NCI-H82 treated with DMSO at 0.1 percent for 48 hours (cell line): ENCODE results near the gene JAM2.

ENCODE experiments used
- DNase-seq: peaks from one replicate; lab custom pipeline; 2025; ENCODE audit not compliant: unreplicated experiment; lab: John Stamatoyannopoulos, UW

Gene JAM2

DNA sequence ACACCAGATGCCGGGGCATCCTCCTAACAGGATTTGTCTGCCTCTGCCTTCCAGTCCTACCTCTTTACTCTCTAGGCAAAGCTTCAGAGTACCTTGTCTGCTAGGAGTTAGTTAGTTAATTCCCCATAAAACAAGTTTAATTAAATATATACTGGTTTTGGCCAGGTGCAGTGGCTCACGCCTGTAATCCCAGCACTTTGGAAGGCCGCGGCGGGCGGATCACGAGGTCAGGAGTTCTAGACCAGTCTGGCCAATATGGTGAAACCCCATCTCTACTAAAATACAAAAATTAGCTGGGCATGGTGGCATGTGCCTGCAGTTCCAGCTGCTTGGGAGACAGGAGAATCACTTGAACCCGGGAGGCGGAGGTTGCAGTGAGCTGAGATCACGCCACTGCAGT is 75.0 kb downstream of the JAM2 start:
- peak; percentile 73 for DNase-seq

DNA sequence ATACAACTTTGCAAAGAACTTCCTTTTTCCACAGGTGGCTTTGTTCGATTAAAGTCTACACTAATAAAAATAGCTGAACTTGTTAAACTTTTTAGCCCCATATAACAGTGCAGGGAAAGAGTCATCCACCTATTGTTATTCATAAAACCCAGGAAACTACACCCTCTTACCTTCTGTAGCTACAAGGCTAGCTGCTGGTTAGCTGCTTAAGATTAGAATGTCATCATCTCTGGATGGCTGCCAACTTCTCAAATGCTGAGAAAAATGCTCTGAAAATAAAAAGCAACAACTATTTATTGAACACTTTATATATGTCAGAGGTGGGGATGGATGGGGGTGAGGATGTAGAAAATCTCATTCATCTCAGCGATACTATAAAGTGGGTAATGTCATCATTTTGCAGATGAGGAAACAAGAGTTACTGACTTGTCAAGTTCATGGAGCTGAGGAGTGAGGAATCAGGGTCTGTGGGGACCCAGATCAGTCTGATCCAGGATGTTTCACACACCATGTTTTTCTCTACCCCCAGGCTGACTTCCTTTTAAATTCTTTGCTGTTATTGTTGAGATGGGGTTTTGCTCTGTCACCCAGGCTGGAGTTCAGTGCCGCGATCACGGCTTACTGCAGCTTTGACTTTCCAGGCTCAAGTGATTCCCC is 78.6 kb downstream of the JAM2 start:
- DNase-seq, result no peak

DNA sequence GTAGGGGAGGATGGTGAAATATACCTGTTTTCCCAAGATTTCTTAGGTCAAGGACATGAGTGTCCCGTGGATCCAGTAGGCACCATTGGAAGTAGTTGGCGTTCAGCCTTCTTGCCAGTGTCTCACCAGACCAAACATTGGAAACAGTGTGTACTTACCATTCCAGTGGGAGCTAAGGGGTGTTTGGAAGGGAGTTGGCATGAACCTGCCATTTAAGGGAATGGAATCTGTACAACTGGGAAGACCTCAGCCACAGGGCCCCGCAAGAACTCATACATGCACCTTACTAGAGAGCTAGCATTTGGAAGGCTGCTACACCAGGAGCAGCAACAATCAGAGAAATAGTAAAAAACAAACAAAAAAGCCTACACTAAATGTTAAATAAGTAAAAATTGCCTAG is 82.9 kb downstream of the JAM2 start:
- no peak for DNase-seq

DNA sequence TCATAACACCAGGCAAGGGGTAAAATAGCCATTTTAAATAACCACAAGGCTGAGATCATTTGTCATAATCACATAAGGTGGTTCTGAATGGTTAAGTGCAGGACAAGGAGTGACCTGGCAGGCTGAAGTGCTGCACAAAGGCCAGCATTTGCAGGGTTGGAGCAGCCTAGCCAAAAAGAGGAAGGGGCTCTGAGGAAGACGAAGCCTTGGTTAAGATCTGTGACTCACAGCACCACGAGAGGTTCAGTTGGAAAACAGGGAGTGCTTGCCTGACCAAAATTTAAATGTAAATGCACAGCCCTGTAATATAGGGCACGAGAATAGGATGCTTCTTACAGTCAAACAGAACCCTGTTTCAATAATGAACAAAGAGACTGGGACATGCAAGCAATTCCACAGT is 83.6 kb downstream of the JAM2 start:
- no peak for DNase-seq

DNA sequence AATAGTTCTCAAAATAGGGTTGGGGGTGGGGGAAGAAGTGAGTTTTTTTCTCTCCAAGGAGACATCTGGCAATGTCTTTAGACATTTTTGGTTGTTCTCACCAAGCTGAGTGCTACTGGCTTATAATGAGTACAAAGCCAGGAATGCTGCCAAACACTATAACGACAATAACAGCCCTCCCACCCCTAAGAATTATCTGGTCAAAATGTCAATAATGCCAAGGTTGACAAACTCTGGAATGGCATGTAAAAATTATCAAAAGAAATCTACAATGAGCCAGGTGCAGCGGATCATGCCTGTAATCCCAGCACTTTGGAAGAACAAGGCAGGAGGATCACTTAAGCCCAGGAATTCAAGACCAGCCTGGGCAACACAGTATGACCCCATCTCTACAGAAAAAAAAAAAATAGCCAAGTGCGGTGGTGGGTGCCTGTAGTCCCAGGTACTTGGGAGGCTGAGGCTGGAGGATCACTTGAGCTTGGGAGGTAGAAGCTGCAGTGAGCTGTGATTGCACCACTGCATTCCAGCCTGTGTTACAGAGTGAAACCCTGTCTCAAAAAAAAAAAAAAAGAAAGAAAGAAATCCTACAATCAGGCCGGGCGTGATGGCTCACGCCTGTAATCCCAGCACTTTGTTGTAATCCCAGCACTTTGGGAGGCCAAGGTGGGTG is 93.2 kb downstream of the JAM2 start:
- no peak for DNase-seq

DNA sequence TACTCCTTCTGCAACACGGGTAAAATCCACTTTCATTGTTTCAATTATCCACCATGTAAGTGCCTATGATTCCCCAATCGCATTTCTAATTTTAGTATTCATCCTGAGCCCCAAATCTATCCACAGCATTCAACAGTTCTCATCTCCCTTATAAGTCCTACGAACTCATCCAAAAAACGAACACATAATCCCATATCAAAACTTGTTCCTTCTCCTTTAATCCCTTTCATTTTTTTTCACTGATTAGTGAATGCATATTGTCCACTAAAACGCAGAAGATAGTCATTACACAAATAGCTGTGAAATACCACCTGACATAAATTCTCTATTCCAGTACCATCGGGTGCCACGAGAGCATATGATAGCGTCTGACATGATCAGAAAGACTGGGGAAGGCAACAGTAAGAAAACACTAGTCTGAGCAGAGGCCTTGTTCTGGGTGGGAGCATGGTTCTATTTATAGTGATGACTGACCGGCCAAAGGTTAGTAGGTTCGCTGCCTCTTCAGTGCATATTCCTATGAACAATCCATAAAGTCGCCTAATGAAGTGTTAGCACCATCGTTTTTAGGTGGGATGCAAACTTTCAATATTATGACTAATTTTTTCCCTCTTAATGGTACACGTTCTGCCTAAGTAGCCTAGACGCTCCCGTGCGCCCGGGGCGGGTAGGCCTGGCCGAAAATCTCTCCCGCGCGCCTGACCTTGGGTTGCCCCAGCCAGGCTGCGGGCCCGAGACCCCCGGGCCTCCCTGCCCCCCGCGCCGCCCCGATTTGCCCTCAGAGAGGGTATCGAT is 95.0 kb downstream of the JAM2 start:
- DNase-seq, result no peak

DNA sequence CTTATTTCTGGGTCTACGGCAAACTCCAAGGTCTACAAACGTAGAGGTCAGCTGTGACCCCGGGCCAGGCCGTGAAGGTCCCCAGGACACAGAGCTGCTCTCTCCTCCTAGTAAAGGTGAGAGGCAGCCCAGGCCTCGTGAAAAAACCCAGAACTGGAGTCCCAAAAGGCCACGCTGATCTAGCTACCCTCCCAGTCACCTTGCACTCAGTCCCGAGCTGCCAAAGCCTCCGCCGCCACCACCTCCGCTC is 95.5 kb downstream of the JAM2 start:
- no peak for DNase-seq

DNA sequence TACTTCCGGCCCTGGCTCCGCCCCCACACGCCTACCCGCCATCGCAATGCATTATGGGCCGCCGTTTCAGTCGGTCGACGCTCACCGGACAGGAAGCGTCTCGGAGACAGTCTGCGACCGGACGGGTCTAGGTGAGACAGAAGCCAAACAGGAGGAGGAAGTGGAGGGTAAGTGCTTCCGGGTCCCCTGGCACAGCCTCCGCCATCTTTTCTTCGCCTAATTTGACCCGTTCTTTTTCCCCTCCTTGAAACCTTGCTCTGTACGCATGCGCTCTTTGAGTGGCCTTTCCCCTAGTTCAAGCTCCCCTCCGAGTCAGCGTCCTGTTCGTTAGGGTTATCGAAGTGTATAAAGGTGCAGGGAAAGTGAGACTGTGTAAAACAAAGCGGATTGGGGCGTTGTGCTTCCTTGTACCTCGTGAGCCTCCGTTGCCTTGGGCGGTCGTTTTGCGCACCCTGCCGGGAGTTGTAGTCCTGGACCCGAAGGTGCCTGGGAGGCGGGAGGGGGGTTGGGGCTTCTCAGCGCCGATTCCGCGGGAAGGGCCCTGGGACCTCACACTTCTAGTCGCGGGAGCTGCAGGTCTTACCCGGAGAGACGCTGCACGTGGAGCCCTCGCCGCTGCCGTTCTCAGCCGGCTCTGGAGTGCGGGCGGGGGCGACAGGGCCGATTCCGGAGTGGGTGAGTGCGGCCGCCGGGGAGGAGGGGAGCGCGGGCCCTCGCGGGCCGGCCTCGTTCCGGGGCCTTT is 96.0 kb downstream of the JAM2 start, which contains the start of the genes ATP5PF and GABPA:
ATP5PF (minus strand) TSS at position 1 of the 742 bp plus-strand sequence. CDS start 5,110 bp downstream, outside the sequence.
GABPA (plus strand) TSS at position 69 of the 742 bp plus-strand sequence. CDS start 6,627 bp downstream, outside the sequence.
- peak; percentile 97 for DNase-seq

DNA sequence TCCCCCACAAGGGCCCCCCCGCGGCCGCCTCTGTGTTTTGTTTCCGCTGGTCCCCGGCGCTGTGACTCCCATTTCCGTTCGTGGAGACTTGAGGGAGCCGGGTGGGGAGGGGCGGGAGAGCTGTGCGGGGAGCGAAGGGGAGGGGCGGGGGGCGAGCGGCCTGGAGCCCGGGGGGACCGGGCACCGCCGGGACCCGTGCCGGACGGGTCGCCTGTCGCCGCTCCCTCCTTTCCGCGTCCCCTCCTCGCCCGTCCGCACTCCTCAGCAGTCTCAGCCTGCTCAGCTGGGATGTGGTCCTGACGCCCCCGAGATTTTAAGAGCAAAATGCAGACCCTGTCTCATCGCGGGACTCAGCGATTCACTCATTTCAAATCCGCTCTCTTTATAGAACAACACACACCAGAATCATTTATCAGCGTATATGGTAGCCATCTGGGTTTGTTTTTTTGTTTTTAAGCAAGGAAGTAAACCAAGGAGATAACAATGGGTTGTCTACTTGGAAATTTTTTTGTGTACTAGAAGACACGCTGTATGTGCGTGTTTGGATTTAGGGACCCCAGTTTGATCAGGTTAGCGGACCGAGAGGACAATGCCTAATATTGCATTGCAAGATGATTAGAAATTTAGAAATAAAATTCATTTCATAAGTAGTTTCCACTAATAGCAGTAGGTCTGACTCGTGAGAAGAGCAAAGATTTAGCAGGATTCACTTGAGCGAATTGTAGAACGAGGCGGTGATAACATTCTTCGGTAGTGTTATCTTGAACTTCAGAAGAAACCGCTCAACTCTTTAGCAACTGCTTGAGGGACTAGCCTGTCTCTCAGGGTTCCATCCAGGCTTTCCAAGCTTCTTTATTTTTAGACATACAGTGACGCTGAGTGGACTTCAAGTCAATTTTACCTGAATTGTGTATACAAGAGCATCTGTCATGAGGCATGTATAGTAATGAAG is 96.9 kb downstream of the JAM2 start:
- peak; percentile 52 for DNase-seq

DNA sequence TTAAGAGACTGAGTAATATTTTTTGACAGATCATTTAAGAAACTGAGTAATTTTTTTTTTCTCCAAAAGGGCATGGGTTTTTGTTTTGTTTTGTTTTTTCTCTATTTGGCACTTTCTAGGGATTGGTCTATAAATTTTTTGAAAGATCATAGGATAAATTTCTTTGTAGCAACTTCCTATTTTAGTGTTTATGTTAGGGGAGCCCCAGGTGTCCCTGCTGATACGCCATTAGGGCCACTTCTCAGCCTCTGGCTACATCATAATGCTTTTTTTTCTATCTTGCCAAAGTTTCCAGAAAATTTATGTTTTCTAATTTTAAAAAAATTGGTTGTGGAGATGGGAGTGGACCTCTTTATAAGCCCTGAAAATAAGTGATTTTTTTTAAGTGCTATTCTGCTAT is 98.4 kb downstream of the JAM2 start:
- DNase-seq, result no peak

DNA sequence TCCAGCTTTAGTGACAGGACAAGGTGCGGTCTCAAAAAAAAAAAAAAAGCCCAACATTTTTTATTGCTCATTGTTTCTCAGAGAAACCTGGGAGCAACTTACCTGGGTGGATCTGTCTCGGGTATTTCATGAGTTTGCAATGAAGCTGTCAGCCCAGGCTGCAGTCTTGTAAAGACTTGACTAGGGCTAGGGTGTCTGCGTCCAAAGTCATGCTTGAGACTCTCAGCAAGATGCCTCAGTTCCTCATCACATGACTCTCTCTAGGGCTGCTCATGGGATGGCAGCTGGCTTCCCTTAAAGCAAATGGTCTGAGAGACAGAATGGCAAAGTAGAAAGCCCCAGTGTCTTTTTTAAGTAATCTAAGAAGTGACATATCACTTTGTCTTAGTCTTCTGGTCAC is 103.8 kb downstream of the JAM2 start:
- no peak for DNase-seq

DNA sequence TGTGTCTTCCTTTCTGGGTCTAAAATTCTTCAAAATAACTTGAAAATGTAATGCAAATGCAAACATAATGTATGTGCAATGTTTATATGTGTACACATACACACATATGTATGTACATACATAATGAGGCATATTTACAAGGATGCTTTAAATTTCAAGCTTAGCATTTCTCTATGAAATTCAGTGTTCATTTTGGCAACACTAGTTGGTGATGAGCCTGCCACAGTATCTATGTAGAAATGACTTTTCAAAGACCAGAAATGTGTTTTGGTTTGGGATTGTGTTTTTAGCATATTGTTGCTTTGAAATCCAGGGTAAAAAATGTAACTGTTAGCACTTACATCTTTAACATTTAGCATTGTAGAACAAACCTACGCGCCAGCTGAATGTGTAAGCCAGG is 105.8 kb downstream of the JAM2 start:
- no peak for DNase-seq

DNA sequence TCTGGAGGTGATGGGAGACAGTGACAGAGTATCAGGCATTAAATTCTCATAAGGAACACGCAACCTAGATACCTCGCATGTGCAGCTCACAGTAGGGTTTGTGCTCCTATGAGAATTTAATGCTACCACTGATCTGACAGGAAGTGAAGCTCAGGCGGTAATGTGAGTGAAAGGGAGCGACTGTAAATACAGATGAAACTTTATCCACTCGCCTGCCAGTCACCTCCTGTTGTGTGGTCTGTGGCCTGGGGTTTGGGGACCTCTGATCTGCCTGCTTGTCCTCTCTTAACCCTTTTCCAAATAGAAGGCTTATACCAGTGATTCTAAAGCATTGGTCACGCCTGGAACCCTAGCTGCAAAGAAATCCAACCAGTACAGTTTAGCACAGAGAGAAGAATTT is 111.0 kb downstream of the JAM2 start:
- no peak for DNase-seq

DNA sequence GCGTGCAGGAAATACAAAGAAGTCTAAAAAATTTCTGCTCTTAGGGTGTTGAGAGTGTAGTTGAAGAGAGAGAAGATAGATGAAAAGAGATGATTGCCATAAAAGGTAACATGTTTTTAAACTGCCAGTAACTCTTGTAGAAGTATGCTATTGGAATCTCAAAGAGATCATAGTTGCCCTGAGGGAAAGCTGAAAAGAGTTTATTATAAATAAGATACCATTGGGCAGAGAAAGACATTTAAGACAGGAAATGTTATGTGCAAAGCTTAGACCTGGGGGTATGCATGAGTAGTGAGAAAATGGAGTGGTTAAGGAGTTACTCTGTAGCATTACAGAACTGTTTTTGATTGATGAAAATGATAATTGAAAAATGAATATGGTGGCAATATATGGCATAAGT is 113.4 kb downstream of the JAM2 start:
- no peak for DNase-seq

DNA sequence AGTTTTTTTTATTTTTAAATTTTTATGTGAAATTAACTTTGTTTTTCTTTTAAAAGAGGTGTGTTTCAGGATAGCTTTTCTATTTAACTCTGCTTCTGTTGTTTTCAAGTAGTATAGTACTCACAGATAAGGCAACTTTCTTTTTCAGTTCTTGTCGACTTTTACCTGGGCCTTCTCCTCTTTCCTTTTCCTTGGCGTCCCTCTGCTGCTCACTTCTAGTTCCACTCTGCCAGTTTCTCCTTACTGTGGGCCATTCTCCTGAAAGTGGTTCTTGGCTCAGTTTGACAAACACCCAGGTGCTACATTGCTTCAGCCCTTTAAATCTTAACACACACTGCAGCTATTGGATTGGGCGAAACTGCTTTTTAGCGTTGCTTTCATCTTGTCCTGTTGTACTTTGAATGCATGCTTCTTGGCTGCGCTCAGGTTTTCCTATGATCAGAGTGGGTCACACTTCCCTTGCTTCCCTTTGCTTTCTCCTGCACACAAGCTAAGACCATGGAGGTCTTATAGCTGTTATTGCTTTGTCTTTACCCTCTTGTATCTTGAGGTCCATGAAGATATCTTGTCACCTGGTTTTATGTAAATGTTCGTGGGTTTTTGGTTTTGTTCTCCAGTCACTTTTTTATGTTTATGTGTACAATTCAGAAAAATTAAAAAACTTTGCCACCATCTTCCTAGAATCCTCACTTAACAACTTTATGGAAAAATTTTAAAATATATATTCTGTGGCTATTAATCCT is 117.3 kb downstream of the JAM2 start:
- no peak for DNase-seq

DNA sequence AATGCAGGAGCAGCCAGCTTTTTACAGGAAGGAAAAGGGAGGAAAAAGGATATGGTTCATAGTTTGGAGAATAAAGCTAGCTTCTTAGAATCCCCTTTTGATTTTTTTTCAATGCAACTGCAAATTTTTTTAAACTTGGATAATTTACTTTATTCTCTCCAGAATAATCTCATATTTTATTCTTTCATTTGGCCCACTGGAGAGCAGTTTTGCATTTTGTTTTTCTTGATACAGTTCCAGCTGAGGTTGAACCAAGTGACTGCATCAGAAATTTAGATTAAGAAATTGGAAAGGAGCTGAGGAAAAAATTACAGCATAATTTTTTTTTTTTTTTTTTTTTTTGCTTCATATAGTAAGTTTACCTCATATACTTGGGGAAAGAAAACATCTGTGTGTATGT is 118.5 kb downstream of the JAM2 start:
- DNase-seq, result no peak

DNA sequence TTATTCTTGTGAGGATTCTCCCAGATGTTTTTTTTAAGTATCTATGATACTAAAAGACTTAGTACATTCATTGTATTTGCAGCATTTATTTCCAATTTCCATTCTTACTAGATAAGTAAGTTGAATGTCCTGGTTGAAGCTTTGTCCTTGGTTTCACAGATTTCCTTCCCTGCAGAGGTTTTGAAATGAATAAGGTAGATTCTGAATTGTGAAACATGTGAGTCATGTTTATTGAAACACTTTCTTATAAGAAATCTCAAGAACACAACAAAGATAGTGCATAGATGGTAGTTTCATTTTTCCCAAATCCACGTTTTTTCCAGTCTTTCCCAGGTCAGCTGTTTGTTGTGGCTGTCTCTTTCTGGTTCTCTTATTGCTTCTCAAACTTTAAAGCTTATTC is 120.5 kb downstream of the JAM2 start:
- DNase-seq, result no peak

DNA sequence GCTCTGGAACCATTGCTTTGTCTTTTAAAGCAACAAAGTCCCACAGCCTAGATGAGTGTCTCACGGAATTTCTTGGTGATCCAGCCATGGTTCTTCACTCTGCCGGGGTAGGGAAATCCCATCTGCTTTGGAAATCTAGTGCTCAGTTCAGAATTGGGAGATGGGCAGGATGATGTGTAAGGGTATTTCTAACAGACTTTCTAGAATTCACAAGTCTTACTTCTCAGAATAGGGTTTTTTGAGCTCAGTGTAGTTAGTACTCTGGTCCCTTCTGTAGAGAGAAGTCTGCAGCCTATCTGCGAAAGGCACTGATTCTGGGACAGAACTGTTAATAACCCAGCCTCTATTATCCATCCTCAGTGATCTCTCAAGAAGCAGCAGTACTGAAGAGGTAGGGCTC is 121.0 kb downstream of the JAM2 start:
- DNase-seq, result no peak

DNA sequence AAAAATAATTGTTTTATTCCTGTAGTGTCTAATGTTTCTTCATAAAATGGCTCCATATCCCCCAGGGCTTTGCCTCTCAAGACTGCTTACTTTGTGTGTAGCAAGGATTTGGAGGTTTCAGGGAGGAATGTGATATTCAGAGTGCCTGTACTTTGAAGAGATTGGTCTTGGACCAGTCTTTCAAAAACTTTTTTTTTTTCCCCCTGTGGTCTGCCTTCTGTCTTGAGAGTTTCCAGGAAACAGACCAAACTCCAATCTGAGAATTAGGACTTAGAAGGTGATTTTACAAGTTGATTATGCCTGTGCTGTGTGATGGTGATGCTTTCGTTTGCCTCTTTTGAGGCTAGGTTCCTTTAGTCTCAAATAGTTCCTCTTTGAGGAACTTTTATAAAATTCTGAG is 121.6 kb downstream of the JAM2 start:
- DNase-seq, result no peak

DNA sequence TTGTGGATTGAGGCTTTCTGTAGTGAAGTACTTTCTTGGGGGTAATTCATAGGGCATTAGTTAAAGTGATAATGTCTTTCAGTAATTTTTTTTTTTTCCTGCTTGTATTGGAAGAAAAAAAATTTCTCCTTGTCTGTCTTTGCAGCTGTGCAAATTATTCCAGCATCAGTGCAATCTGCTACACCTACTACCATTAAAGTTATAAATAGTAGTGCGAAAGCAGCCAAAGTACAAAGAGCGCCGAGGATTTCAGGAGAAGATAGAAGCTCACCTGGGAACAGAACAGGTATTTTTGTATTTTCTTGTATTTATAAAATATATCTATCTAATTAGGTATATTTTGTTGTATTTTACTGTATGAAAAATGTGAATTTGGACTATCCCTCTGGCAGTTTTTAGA is 125.0 kb downstream of the JAM2 start:
- no peak for DNase-seq
